SK-N-SH treated with all-trans-retinoic acid at 6 μM for 48 hours (cell line): ENCODE results near the gene ASB6.

Experiments used
- ISL1 ChIP-seq: fragments of 250-450 bp; sonication (Bioruptor Pico); IDR thresholded peaks from 2 replicates; pipeline ENCODE4 v2.1.2; 2022; ENCODE audit warnings: mild to moderate bottlenecking, moderate library complexity
- PATZ1 ChIP-seq: fragments of 250-450 bp; sonication (Bioruptor Pico); IDR thresholded peaks from 2 replicates; pipeline ENCODE4 v1.8.0; 2020; ENCODE audit warnings: mild to moderate bottlenecking, moderate library complexity, borderline replicate concordance
- RARB ChIP-seq: fragments of 250-450 bp; sonication (Bioruptor Pico); IDR thresholded peaks from 2 replicates; pipeline ENCODE4 v1.8.0; 2021; ENCODE audit warnings: mild to moderate bottlenecking, moderate library complexity

GRCh38 chr9:129590466-129590865, 51.5 kb downstream of the ASB6 start:
- TF ChIP-seq ISL1 (CRISPR knock-in tag) = no peak
- TF ChIP-seq RARB (CRISPR knock-in tag) = no peak
- TF ChIP-seq PATZ1 (CRISPR knock-in tag) = no peak
